Measurements from ENCODE around the gene OXTR.

DNA sequence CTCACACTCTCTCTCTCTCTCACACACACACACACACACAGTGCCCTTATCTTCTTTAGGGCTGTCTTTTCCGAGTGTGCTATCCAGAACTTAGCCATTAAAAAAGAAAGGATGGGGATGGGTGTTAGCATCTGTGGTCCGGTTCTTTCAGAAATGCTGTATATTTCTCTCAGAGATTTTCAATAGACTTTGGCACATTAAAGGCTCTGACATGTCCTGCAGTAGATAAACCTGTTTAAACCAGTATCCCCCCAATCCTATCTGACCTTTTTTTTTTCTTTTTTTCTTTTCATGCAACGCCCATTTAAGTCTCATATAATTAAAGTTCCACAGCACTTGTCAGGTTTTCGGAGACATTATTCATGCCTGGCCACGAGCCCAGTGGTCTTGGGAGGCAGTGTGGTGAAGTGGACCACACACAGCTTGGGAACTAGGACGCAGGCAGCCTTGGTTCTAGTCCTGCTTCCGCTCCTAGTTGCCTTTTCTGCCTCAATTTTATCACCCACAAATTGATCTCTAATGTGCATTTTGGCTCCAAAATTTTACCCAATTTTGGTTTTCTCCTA, 22.6 kb downstream of the OXTR start:
- TF ChIP-seq POLR2AphosphoS5 (IDR thresholded peaks at IDR 0.05), result no peak
- TF ChIP-seq, protein P1, sequence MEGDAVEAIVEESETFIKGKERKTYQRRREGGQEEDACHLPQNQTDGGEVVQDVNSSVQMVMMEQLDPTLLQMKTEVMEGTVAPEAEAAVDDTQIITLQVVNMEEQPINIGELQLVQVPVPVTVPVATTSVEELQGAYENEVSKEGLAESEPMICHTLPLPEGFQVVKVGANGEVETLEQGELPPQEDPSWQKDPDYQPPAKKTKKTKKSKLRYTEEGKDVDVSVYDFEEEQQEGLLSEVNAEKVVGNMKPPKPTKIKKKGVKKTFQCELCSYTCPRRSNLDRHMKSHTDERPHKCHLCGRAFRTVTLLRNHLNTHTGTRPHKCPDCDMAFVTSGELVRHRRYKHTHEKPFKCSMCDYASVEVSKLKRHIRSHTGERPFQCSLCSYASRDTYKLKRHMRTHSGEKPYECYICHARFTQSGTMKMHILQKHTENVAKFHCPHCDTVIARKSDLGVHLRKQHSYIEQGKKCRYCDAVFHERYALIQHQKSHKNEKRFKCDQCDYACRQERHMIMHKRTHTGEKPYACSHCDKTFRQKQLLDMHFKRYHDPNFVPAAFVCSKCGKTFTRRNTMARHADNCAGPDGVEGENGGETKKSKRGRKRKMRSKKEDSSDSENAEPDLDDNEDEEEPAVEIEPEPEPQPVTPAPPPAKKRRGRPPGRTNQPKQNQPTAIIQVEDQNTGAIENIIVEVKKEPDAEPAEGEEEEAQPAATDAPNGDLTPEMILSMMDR (IDR thresholded peaks at IDR 0.05), result no peak
- no peak for TF ChIP-seq EP300 (IDR thresholded peaks at IDR 0.05)

Data from gastroesophageal sphincter (tissue), 3 donors.